ENCODE data around the gene IQSEC2.

IQSEC2 gene

GRCh38 chrX:53268173-53268572 is 13.2 kb downstream of the IQSEC2 start:
- DNase-seq (ENCODE audit: low read depth, low spot score), result no peak

- DNase-seq (ENCODE audit: low read depth, low spot score), result no peak
Measured at GRCh38 chrX:53266914-53267313, 14.5 kb downstream of the IQSEC2 start.

GRCh38 chrX:53265771-53266574 is 15.4 kb downstream of the IQSEC2 start:
- DNase-seq (ENCODE audit: low read depth, low spot score), result no peak

GRCh38 chrX:53263597-53264094 is 17.7 kb downstream of the IQSEC2 start:
- DNase-seq (ENCODE audit: low read depth, low spot score), result no peak

GRCh38 chrX:53262918-53263394 is 18.4 kb downstream of the IQSEC2 start:
- DNase-seq (ENCODE audit: low read depth, low spot score), result no peak

GRCh38 chrX:53262189-53262917 is 19.0 kb downstream of the IQSEC2 start:
- DNase-seq (ENCODE audit: low read depth, low spot score), result no peak

GRCh38 chrX:53261355-53261972 is 19.9 kb downstream of the IQSEC2 start:
- DNase-seq (ENCODE audit: low read depth, low spot score), result no peak

- no peak for DNase-seq (ENCODE audit: low read depth, low spot score)
Measured at GRCh38 chrX:53260836-53261235, 20.5 kb downstream of the IQSEC2 start.

- no peak for DNase-seq (ENCODE audit: low read depth, low spot score)
Measured at GRCh38 chrX:53257670-53258423, 23.5 kb downstream of the IQSEC2 start.

GRCh38 chrX:53257166-53257565 is 24.2 kb downstream of the IQSEC2 start:
- no peak for DNase-seq (ENCODE audit: low read depth, low spot score)

- no peak for DNase-seq (ENCODE audit: low read depth, low spot score)
Measured at GRCh38 chrX:53256446-53257041, 24.8 kb downstream of the IQSEC2 start.

- no peak for DNase-seq (ENCODE audit: low read depth, low spot score)
Measured at GRCh38 chrX:53255738-53256191, 25.6 kb downstream of the IQSEC2 start.

- no peak for DNase-seq (ENCODE audit: low read depth, low spot score)
Measured at GRCh38 chrX:53254570-53255461, 26.6 kb downstream of the IQSEC2 start.

- DNase-seq (ENCODE audit: low read depth, low spot score), result no peak
Measured at GRCh38 chrX:53253293-53254020, 27.9 kb downstream of the IQSEC2 start.

GRCh38 chrX:53251307-53251706 is 30.1 kb downstream of the IQSEC2 start:
- no peak for DNase-seq (ENCODE audit: low read depth, low spot score)

- no peak for DNase-seq (ENCODE audit: low read depth, low spot score)
Measured at GRCh38 chrX:53250556-53250955, 30.8 kb downstream of the IQSEC2 start.

GRCh38 chrX:53249408-53250042 is 31.9 kb downstream of the IQSEC2 start:
- no peak for DNase-seq (ENCODE audit: low read depth, low spot score)

GRCh38 chrX:53247928-53248327 is 33.5 kb downstream of the IQSEC2 start:
- DNase-seq (ENCODE audit: low read depth, low spot score), result no peak

- DNase-seq (ENCODE audit: low read depth, low spot score), result no peak
Measured at GRCh38 chrX:53246231-53246630, 35.2 kb downstream of the IQSEC2 start.
